Measurements from ENCODE around the gene AGXT2. TPM values are rescaled to one million over a fixed set of nuclear protein-coding genes. Genes with fewer than 3 reads are reported as not detected.
"Not testable (repeated sequence)": the region's sequence is repeated elsewhere in the genome, so short reads cannot be mapped to it uniquely, and the experiment has no call there.

AGXT2 gene
- total and polyA plus RNA-seq, 4 donors: 49.4 to 67.9 (median 50.6) TPM

DNA sequence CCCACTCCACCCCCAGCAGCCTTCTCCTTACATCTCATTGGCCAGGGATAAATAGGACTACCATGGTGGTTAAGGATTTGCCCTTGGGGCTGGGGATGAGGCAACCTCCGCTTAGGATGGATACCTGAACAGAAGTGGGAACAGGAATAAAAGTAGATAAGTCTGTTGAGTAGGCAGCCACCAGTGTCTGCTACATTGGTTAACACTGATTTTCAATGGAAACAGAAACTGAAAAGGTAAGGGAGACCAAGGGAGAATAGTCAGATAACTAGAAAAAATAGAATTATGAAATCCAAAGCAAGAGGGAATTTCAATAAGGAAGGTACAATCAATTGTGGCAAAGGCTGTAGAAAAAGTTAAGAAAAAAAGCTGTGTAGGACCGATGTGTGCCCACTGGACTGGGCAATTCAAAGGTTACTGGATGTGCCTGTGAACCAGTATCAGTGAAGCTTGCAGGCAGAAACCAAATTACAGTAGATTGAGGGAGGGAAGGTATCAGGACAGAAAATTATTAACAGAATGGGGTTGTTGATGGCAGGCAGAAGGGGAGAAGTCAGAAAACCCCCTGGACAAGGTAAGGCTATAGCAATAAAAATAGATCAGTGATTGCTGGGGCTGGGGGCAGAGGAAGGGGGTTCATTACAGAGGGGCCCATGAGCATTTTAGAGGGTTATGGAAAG is 69.7 kb downstream of the AGXT2 start:
- Histone ChIP-seq H3K27ac (ENCODE audit: low read depth in 1 of 2, low read length in 2 of 2) (no peak overlapping the region), H3K4me3 (ENCODE audit: low read depth in 1 of 3, low read length in 3 of 3) (no peak overlapping the region), H3K36me3 (ENCODE audit: control insufficient read depth in 4 of 4, insufficient read depth in 3 of 4, low read depth in 1 of 4, low read length in 3 of 4) (no peaks in the 10 kb centered on the region), H3K9ac (ENCODE audit: low read depth in 1 of 2, low read length in 2 of 2) (no peak overlapping the region), H3K27me3 (ENCODE audit: control insufficient read depth in 4 of 4, insufficient read depth in 4 of 4, low read length in 3 of 4) (no peaks in the 10 kb centered on the region), H3K9me3 (ENCODE audit: control insufficient read depth in 4 of 4, low read length in 3 of 4) (no peaks in the 10 kb centered on the region), H3K4me1 (ENCODE audit: control insufficient read depth in 4 of 4, insufficient read depth in 4 of 4, low read length in 3 of 4) (no peaks in the 10 kb centered on the region)
- WGBS: 48% methylated on average over 2 of the region's 2 CpGs
- DNase-seq (ENCODE audit: low spot score): no peak
- no peak for TF ChIP-seq HNF4A (conservative IDR thresholded peaks at IDR 0.05)
- no peak for TF ChIP-seq FOXA1 (IDR thresholded peaks at IDR 0.05)
- no peak for TF ChIP-seq SP1 (IDR thresholded peaks at IDR 0.05)
- no peak for TF ChIP-seq NR2F2 (IDR thresholded peaks at IDR 0.05)
- TF ChIP-seq EGR1 (IDR thresholded peaks at IDR 0.05; ENCODE audit: low read depth in 2 of 2): no peak
- TF ChIP-seq, protein P1, sequence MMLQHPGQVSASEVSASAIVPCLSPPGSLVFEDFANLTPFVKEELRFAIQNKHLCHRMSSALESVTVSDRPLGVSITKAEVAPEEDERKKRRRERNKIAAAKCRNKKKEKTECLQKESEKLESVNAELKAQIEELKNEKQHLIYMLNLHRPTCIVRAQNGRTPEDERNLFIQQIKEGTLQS (IDR thresholded peaks at IDR 0.05): no peak
- TF ChIP-seq JUND (IDR thresholded peaks at IDR 0.05): no peak
- TF ChIP-seq, protein P2, sequence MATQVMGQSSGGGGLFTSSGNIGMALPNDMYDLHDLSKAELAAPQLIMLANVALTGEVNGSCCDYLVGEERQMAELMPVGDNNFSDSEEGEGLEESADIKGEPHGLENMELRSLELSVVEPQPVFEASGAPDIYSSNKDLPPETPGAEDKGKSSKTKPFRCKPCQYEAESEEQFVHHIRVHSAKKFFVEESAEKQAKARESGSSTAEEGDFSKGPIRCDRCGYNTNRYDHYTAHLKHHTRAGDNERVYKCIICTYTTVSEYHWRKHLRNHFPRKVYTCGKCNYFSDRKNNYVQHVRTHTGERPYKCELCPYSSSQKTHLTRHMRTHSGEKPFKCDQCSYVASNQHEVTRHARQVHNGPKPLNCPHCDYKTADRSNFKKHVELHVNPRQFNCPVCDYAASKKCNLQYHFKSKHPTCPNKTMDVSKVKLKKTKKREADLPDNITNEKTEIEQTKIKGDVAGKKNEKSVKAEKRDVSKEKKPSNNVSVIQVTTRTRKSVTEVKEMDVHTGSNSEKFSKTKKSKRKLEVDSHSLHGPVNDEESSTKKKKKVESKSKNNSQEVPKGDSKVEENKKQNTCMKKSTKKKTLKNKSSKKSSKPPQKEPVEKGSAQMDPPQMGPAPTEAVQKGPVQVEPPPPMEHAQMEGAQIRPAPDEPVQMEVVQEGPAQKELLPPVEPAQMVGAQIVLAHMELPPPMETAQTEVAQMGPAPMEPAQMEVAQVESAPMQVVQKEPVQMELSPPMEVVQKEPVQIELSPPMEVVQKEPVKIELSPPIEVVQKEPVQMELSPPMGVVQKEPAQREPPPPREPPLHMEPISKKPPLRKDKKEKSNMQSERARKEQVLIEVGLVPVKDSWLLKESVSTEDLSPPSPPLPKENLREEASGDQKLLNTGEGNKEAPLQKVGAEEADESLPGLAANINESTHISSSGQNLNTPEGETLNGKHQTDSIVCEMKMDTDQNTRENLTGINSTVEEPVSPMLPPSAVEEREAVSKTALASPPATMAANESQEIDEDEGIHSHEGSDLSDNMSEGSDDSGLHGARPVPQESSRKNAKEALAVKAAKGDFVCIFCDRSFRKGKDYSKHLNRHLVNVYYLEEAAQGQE (IDR thresholded peaks at IDR 0.05): no peak
- TF ChIP-seq TAF1 (conservative IDR thresholded peaks at IDR 0.05): no peak
- TF ChIP-seq, protein P3, sequence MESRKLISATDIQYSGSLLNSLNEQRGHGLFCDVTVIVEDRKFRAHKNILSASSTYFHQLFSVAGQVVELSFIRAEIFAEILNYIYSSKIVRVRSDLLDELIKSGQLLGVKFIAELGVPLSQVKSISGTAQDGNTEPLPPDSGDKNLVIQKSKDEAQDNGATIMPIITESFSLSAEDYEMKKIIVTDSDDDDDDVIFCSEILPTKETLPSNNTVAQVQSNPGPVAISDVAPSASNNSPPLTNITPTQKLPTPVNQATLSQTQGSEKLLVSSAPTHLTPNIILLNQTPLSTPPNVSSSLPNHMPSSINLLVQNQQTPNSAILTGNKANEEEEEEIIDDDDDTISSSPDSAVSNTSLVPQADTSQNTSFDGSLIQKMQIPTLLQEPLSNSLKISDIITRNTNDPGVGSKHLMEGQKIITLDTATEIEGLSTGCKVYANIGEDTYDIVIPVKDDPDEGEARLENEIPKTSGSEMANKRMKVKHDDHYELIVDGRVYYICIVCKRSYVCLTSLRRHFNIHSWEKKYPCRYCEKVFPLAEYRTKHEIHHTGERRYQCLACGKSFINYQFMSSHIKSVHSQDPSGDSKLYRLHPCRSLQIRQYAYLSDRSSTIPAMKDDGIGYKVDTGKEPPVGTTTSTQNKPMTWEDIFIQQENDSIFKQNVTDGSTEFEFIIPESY (IDR thresholded peaks at IDR 0.05): no peak

DNA sequence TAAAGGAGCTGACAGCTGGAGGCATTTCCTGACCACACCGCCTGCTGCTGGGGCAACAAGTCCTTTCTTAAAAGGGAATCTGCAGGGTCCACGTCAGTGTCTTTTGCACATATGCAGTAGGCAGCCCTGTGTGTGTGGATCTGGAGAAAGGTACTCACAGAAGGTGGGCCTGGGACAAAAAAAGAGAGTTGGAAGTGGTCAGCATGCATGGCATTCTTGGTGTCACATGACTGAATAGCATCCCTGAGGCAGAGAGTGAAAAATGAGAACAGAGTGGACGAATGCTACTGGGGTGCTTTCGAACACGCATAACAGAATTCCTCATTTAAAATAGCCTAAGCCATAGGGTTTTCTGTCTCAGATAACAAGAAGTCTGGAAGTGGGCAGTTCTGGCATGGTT is 71.4 kb downstream of the AGXT2 start:
- no peak overlapping the region for H3K4me3 ChIP-seq (ENCODE audit: low read depth in 1 of 3, low read length in 3 of 3)
- H3K27ac ChIP-seq (ENCODE audit: low read depth in 1 of 2, low read length in 2 of 2): no peak overlapping the region
- 98% methylated on average over 5 of the region's 5 CpGs for WGBS
- H3K4me1 ChIP-seq (ENCODE audit: control insufficient read depth in 4 of 4, insufficient read depth in 4 of 4, low read length in 3 of 4): no peaks in the 10 kb centered on the region
- H3K9me3 ChIP-seq (ENCODE audit: control insufficient read depth in 4 of 4, low read length in 3 of 4): no peaks in the 10 kb centered on the region
- no peaks in the 10 kb centered on the region for H3K36me3 ChIP-seq (ENCODE audit: control insufficient read depth in 4 of 4, insufficient read depth in 3 of 4, low read depth in 1 of 4, low read length in 3 of 4)
- TF ChIP-seq RAD21 (IDR thresholded peaks at IDR 0.05): no peak
- no peak for TF ChIP-seq SP1 (IDR thresholded peaks at IDR 0.05)
- no peak for TF ChIP-seq HNF4G (IDR thresholded peaks at IDR 0.05)
- no peak for TF ChIP-seq EGR1 (IDR thresholded peaks at IDR 0.05; ENCODE audit: low read depth in 2 of 2)
- TF ChIP-seq TAF1 (conservative IDR thresholded peaks at IDR 0.05): no peak
- TF ChIP-seq GABPA (IDR thresholded peaks at IDR 0.05 in 1 of 2, conservative IDR thresholded peaks at IDR 0.05 in 1 of 2): no peak
- TF ChIP-seq, protein P3 (IDR thresholded peaks at IDR 0.05): no peak
- TF ChIP-seq, protein P1 (IDR thresholded peaks at IDR 0.05): no peak
- TF ChIP-seq YY1 (IDR thresholded peaks at IDR 0.05): no peak
- TF ChIP-seq FOXA2 (IDR thresholded peaks at IDR 0.05): no peak
- no peak for TF ChIP-seq NR2F2 (IDR thresholded peaks at IDR 0.05)
- H3K9ac ChIP-seq (ENCODE audit: low read depth in 1 of 2, low read length in 2 of 2): no peak overlapping the region
- no peak for DNase-seq (ENCODE audit: low spot score)
- no peaks in the 10 kb centered on the region for H3K27me3 ChIP-seq (ENCODE audit: control insufficient read depth in 4 of 4, insufficient read depth in 4 of 4, low read length in 3 of 4)

DNA sequence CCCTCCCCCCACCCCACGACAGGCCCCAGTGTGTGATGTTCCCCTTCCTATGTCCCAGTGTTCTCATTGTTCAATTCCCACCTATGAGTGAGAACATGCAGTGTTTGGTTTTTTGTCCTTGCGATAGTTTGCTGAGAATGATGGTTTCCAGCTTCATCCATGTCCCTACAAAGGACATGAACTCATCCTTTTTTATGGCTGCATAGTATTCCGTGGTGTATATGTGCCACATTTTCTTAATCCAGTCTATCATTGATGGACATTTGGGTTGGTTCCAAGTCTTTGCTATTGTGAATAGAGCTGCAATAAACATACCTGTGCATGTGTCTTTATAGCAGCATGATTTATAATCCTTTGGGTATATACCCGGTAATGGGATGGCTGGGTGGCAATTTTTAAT is 76.1 kb downstream of the AGXT2 start:
- H3K36me3 ChIP-seq (ENCODE audit: control insufficient read depth in 4 of 4, insufficient read depth in 3 of 4, low read depth in 1 of 4, low read length in 3 of 4); H3K9me3 ChIP-seq (ENCODE audit: control insufficient read depth in 4 of 4, low read length in 3 of 4); H3K4me1 ChIP-seq (ENCODE audit: control insufficient read depth in 4 of 4, insufficient read depth in 4 of 4, low read length in 3 of 4); H3K9ac ChIP-seq (ENCODE audit: low read depth in 1 of 2, low read length in 2 of 2); H3K27ac ChIP-seq (ENCODE audit: low read depth in 1 of 2, low read length in 2 of 2); H3K4me3 ChIP-seq (ENCODE audit: low read depth in 1 of 3, low read length in 3 of 3); DNase-seq (ENCODE audit: low spot score); H3K27me3 ChIP-seq (ENCODE audit: control insufficient read depth in 4 of 4, insufficient read depth in 4 of 4, low read length in 3 of 4): not testable (repeated sequence)
- 92% methylated on average over 2 of the region's 4 CpGs for WGBS
